GM12878 (cell line): Measurements from ENCODE around the gene FLAD1. TPM values are rescaled to one million over a fixed set of nuclear protein-coding genes. Genes with fewer than 3 reads are reported as not detected.

Experiments used
- ATAC-seq: fragments of 200-7000 bp; cut with Tn5 transposase; 3 replicates; pipeline ENCODE4 v1.9.1; 2020; ENCODE audit warnings: mild to moderate bottlenecking, moderate library complexity
- BruUV-seq: library from RNA; stranded (reverse); fragments of 400-500 nt; replicated peaks from 2 replicates; lab custom pipeline; 2021; lab: Mats Ljungman, UMichigan
- CTCF ChIA-PET: fragments of 300-600 bp; sonication (Branson Sonifier 250); formaldehyde crosslinking; extraction: SDS; loops from one replicate; lab custom pipeline; 2021; ENCODE audit warnings: inconsistent platforms; lab: Yijun Ruan, JAX
- POLR2A ChIA-PET: fragments of 350-600 bp; formaldehyde crosslinking; extraction: SDS; loops from one replicate; lab custom pipeline; 2021; ENCODE audit warnings: inconsistent platforms; lab: Charles Lee
- RAD21 ChIA-PET: fragments of 300-600 bp; sonication (Branson Sonifier 250); formaldehyde crosslinking; loops from one replicate; lab custom pipeline; 2023; ENCODE audit warnings: antibody characterized with exemption; ENCODE audit not compliant: unreplicated experiment; lab: Charles Lee
- SMC1A ChIA-PET: fragments of 300-600 bp; sonication (Branson Sonifier 250); formaldehyde crosslinking; loops from one replicate; lab custom pipeline; 2023; ENCODE audit not compliant: unreplicated experiment, uncharacterized antibody; lab: Charles Lee
- DNase-seq: peaks from one replicate; pipeline ENCODE4 v3.0.0-alpha.2; 2011; ENCODE audit warnings: low read depth, low spot score
- FAIRE-seq: peaks from 3 replicates; lab custom pipeline; 2011; peaks lifted over from hg19 to GRCh38; lab: Jason Lieb, UNC
- H2AFZ ChIP-seq: 2 replicates; pipeline ENCODE4 v1.6.0; 2011; ENCODE audit warnings: low read depth, low read length, control low read depth; ENCODE audit not compliant: control insufficient read depth
- H3K27ac ChIP-seq: 2 replicates; pipeline ENCODE4 v1.5.1; 2011; ENCODE audit warnings: control low read depth; ENCODE audit not compliant: control insufficient read depth, insufficient read depth
- H3K27me3 ChIP-seq, 2 experiments: replicated peaks in 1 of 2; 2 replicates each; pipeline versions ENCODE4 v1.6.0 to v1.6.1; 2011; ENCODE audit warnings: low read length in 1 of 2; ENCODE audit not compliant: control insufficient read depth in 2 of 2, insufficient read depth in 2 of 2
- H3K36me3 ChIP-seq, 2 experiments: 2 replicates each; pipeline ENCODE4 v1.5.1; 2011; ENCODE audit warnings: low read length in 1 of 2; ENCODE audit not compliant: control insufficient read depth in 2 of 2, insufficient read depth in 2 of 2
- H3K4me1 ChIP-seq: 2 replicates; pipeline ENCODE4 v1.6.1; 2011; ENCODE audit warnings: mild to moderate bottlenecking, low read length, moderate library complexity, mixed read lengths; ENCODE audit not compliant: control insufficient read depth, insufficient read depth
- H3K4me2 ChIP-seq: 2 replicates; pipeline ENCODE4 v1.6.0; 2011; ENCODE audit warnings: control low read depth; ENCODE audit not compliant: control insufficient read depth, insufficient read depth
- H3K4me3 ChIP-seq: fragments of 200-600 bp; sonication (generic); 2 replicates; pipeline ENCODE4 v1.5.1; 2016
- H3K79me2 ChIP-seq: 2 replicates; pipeline ENCODE4 v1.6.0; 2011; ENCODE audit warnings: low read length; ENCODE audit not compliant: control insufficient read depth, insufficient read depth
- H3K9ac ChIP-seq: 2 replicates; pipeline ENCODE4 v1.8.0; 2011; ENCODE audit warnings: low read length, control low read depth, mixed read lengths; ENCODE audit not compliant: control insufficient read depth, insufficient read depth
- H3K9me3 ChIP-seq: replicated peaks from 3 replicates; pipeline ENCODE4 v1.5.1; 2011; ENCODE audit warnings: mild to moderate bottlenecking, low read length; ENCODE audit not compliant: control insufficient read depth, insufficient read depth
- H4K20me1 ChIP-seq: 2 replicates; pipeline ENCODE4 v1.6.0; 2011; ENCODE audit not compliant: control insufficient read depth, insufficient read depth
- BMI1 ChIP-seq: fragments of 450-650 bp; IDR thresholded peaks from 2 replicates; pipeline ENCODE4 v1.6.1; 2016; ENCODE audit warnings: mild to moderate bottlenecking, moderate library complexity, borderline replicate concordance
- CHD2 ChIP-seq: IDR thresholded peaks from 2 replicates; pipeline ENCODE4 v1.6.1; 2011; ENCODE audit warnings: low read depth, low read length, improper control_type of control experiment, borderline replicate concordance
- HDAC2 ChIP-seq: fragments of 200-600 bp; sonication (generic); IDR thresholded peaks from 2 replicates; pipeline ENCODE4 v1.6.1; 2017
- KLF5 ChIP-seq: fragments of 450-650 bp; IDR thresholded peaks from 2 replicates; pipeline ENCODE4 v1.6.1; 2014; ENCODE audit warnings: mild to moderate bottlenecking; ENCODE audit not compliant: partially characterized antibody
- NBN ChIP-seq: fragments of 450-650 bp; IDR thresholded peaks from 2 replicates; pipeline ENCODE4 v1.6.1; 2016
- POLR2AphosphoS5 ChIP-seq: IDR thresholded peaks from 2 replicates; pipeline ENCODE4 v1.6.1; 2011; ENCODE audit warnings: mild to moderate bottlenecking, low read length, inconsistent platforms
- SPI1 ChIP-seq: IDR thresholded peaks from 2 replicates; pipeline ENCODE4 v1.6.1; 2011; ENCODE audit warnings: low read depth, mild to moderate bottlenecking, low read length, moderate library complexity, borderline replicate concordance; ENCODE audit not compliant: insufficient read depth
- WGBS: methylation state at CpG from one replicate; pipeline ENCODE4 v1.1.6; 2016; ENCODE audit warnings: low lambda C conversion rate; ENCODE audit not compliant: insufficient replicate concordance, insufficient coverage; ENCODE audit errors: missing lambda C conversion rate; 5-methylcytosine and 5-hydroxymethylcytosine counted together
- in situ Hi-C: fragments of 300-500 bp; cut with MboI; formaldehyde crosslinking; loops from 9 replicates; pipeline ENCODE4 v1.14.3; 2018; ENCODE audit warnings: mixed read lengths
- intact Hi-C: fragments of 100-400 bp; cut with micrococcal nuclease; formaldehyde crosslinking; loops from one replicate; pipeline ENCODE4 v1.14.2; 2022; ENCODE audit not compliant: unreplicated experiment
- polyA plus RNA-seq, 11 experiments: library from polyadenylated mRNA; depleted of rRNA in 4 of 11; unstranded in 6 of 11; stranded (reverse) in 5 of 11; fragments of >200 nt; fragmentation: Nextera tagmentation in 4 of 11; fragmentation: Illumina TruSeq in 1 of 11; extraction: Ambion mirVana in 4 of 11; extraction: Trizol in 1 of 11; gene quantifications; 1 replicate in 1 of 11; 2 replicates in 10 of 11; pipeline versions ENCODE4 v1.2.1 to v1.2.3, GENCODE V29; 2011 to 2016; ENCODE audit warnings: inconsistent platforms in 2 of 11, missing spikeins in 2 of 11, low read depth in 1 of 11
- total RNA-seq, 4 experiments: library from RNA; depleted of rRNA in 3 of 4; stranded (reverse); fragments of >200 nt in 3 of 4; fragmentation: Illumina TruSeq in 1 of 4; extraction: Trizol in 1 of 4; gene quantifications; 2 replicates each; pipeline versions ENCODE4 v1.2.1 to v1.2.3, GENCODE V29; 2013 to 2021
- TF ChIP-seq, protein P1 (sequence below): fragments of 450-650 bp; IDR thresholded peaks from 2 replicates; pipeline ENCODE4 v1.6.1; 2016; ENCODE audit warnings: mild to moderate bottlenecking
- TF ChIP-seq, protein P2 (sequence below): IDR thresholded peaks from 2 replicates; pipeline ENCODE4 v1.6.1; 2011; ENCODE audit warnings: mild to moderate bottlenecking, low read depth, low read length, moderate library complexity; ENCODE audit not compliant: insufficient replicate concordance

FLAD1 gene
- total and polyA plus RNA-seq, 10 of the 15 experiments (the other 5 are each of a cell fraction or from before 2014, with no cell fraction given): 22.9 to 93.4 (median 56.6) TPM

DNA sequence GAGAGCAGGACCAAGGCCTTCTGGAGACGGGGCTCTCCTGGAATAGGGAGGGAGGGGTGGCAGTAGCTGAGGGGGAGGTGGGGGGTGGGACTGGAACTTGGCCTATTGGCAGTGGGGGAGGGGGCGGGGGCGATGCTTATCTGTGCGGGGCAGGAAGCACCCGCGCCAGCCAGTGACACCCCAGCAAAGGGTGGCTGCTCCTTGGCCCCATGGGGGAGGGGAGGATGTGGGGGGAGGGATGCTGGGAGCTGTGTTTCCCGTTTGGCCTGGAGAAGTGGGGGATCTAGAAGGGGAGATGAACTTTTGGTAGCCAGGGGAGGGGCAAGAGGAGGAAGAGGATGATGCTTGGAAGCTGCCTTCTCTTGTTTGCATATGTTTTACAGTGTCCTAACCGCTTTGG lies 30.5 kb downstream of the FLAD1 start:
- in situ Hi-C loops: no loop called here
- POLR2A ChIA-PET: no interaction called here

More for the DNA sequence above, 30.5 kb downstream of the FLAD1 start:
- H3K9me3 ChIP-seq: no peaks in the 10 kb centered on the region
- ChIA-PET RAD21 (no interaction called here), SMC1A (no interaction called here), CTCF (interaction anchor here (1.2 to 1.4 kb wide), 2 partner anchors 16 to 49 kb away, joined by 3 to 4 read pairs; no protein-coding TSS in a partner anchor)
- intact Hi-C loops: no loop called here
- no peak for ATAC-seq
- no peaks in the 10 kb centered on the region for H3K27me3 ChIP-seq
- H3K27ac ChIP-seq: no peak overlapping the region
- TF ChIP-seq, protein P1, sequence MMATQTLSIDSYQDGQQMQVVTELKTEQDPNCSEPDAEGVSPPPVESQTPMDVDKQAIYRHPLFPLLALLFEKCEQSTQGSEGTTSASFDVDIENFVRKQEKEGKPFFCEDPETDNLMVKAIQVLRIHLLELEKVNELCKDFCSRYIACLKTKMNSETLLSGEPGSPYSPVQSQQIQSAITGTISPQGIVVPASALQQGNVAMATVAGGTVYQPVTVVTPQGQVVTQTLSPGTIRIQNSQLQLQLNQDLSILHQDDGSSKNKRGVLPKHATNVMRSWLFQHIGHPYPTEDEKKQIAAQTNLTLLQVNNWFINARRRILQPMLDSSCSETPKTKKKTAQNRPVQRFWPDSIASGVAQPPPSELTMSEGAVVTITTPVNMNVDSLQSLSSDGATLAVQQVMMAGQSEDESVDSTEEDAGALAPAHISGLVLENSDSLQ: no peak
- no peak for TF ChIP-seq SPI1
- TF ChIP-seq BMI1: no peak
- no peak for TF ChIP-seq POLR2AphosphoS5
- TF ChIP-seq, protein P2, sequence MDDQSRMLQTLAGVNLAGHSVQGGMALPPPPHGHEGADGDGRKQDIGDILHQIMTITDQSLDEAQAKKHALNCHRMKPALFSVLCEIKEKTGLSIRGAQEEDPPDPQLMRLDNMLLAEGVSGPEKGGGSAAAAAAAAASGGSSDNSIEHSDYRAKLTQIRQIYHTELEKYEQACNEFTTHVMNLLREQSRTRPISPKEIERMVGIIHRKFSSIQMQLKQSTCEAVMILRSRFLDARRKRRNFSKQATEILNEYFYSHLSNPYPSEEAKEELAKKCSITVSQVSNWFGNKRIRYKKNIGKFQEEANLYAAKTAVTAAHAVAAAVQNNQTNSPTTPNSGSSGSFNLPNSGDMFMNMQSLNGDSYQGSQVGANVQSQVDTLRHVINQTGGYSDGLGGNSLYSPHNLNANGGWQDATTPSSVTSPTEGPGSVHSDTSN: no peak
- no peak for TF ChIP-seq CHD2
- no peak for TF ChIP-seq KLF5
- TF ChIP-seq HDAC2: no peak
- TF ChIP-seq NBN: no peak
- no peak overlapping the region for H3K4me3 ChIP-seq
- no peaks in the 10 kb centered on the region for H4K20me1 ChIP-seq
- no peak overlapping the region for H3K9ac ChIP-seq
- H3K36me3 ChIP-seq: peaks cover 0 to 22% of the 10 kb centered on the region in 2 experiments; a peak in 3 of 4 replicates
- H3K4me1 ChIP-seq: peaks cover 38% of the 10 kb centered on the region
- WGBS: 96% methylated on average over 3 of the region's 8 CpGs
- H2AFZ ChIP-seq: no peak overlapping the region
- no peak overlapping the region for H3K4me2 ChIP-seq
- H3K79me2 ChIP-seq: peaks cover 4% of the 10 kb centered on the region
- no peak for DNase-seq
- no peak for FAIRE-seq
- no TSS peak for BruUV-seq
